GM12878 (cell line): ENCODE data around the gene ITPKB. TPM values are rescaled to one million over a fixed set of nuclear protein-coding genes. Genes with fewer than 3 reads are reported as not detected.

ENCODE experiments used
- DPF2 ChIP-seq: fragments of 450-650 bp; IDR thresholded peaks from 2 replicates; pipeline ENCODE4 v1.6.1; 2017; ENCODE audit warnings: mild to moderate bottlenecking
- FOXM1 ChIP-seq: IDR thresholded peaks from 2 replicates; pipeline ENCODE4 v1.6.1; 2012; ENCODE audit warnings: low read depth, mild to moderate bottlenecking, inconsistent platforms, low read length, moderate library complexity
- JUNB ChIP-seq: IDR thresholded peaks from 2 replicates; pipeline ENCODE4 v1.6.1; 2016; ENCODE audit warnings: antibody characterized with exemption, mild to moderate bottlenecking
- KLF5 ChIP-seq: fragments of 450-650 bp; IDR thresholded peaks from 2 replicates; pipeline ENCODE4 v1.6.1; 2014; ENCODE audit warnings: mild to moderate bottlenecking; ENCODE audit not compliant: partially characterized antibody
- MTA2 ChIP-seq: fragments of 450-650 bp; IDR thresholded peaks from 2 replicates; pipeline ENCODE4 v1.6.1; 2016; ENCODE audit warnings: low read depth, mild to moderate bottlenecking, moderate library complexity
- MXI1 ChIP-seq: fragments of 150-350 bp; IDR thresholded peaks from 2 replicates; pipeline ENCODE4 v1.6.1; 2011; ENCODE audit warnings: low read depth, mild to moderate bottlenecking, inconsistent platforms, low read length, improper control_type of control experiment
- MYB ChIP-seq: fragments of 150-350 bp; IDR thresholded peaks from 2 replicates; pipeline ENCODE4 v1.6.1; 2014; ENCODE audit warnings: mild to moderate bottlenecking, low read depth, low read length, borderline replicate concordance
- NBN ChIP-seq: fragments of 450-650 bp; IDR thresholded peaks from 2 replicates; pipeline ENCODE4 v1.6.1; 2016
- POLR2A ChIP-seq: IDR thresholded peaks from 2 replicates; pipeline ENCODE4 v1.6.1; 2011; ENCODE audit warnings: low read depth, mild to moderate bottlenecking, low read length
- POLR2AphosphoS2 ChIP-seq: IDR thresholded peaks from 2 replicates; pipeline ENCODE4 v1.6.1; 2011; ENCODE audit warnings: low read depth, mild to moderate bottlenecking, low read length, improper control_type of control experiment, moderate library complexity
- SIX5 ChIP-seq: IDR thresholded peaks from 2 replicates; pipeline ENCODE4 v1.6.1; 2011; ENCODE audit warnings: mild to moderate bottlenecking, low read depth, low read length, moderate library complexity; ENCODE audit not compliant: severe bottlenecking
- SMC3 ChIP-seq: IDR thresholded peaks from 2 replicates; pipeline ENCODE4 v1.6.1; 2011; ENCODE audit warnings: low read length, improper control_type of control experiment, borderline replicate concordance
- WRNIP1 ChIP-seq: IDR thresholded peaks from 2 replicates; pipeline ENCODE4 v1.6.1; 2011; ENCODE audit warnings: low read depth, low read length, improper control_type of control experiment, borderline replicate concordance
- YY1 ChIP-seq: IDR thresholded peaks from 2 replicates; pipeline ENCODE4 v1.6.1; 2011; ENCODE audit warnings: low read depth, mild to moderate bottlenecking, low read length
- ZNF217 ChIP-seq: fragments of 450-650 bp; IDR thresholded peaks from 2 replicates; pipeline ENCODE4 v1.6.1; 2017; ENCODE audit warnings: antibody characterized with exemption, mild to moderate bottlenecking
- polyA plus RNA-seq, 11 experiments: library from polyadenylated mRNA; depleted of rRNA in 4 of 11; unstranded in 6 of 11; stranded (reverse) in 5 of 11; fragments of >200 nt; fragmentation: Nextera tagmentation in 4 of 11; fragmentation: Illumina TruSeq in 1 of 11; extraction: Ambion mirVana in 4 of 11; extraction: Trizol in 1 of 11; gene quantifications; 1 replicate in 1 of 11; 2 replicates in 10 of 11; pipeline versions ENCODE4 v1.2.1 to v1.2.3, GENCODE V29; 2011 to 2016; ENCODE audit warnings: inconsistent platforms in 2 of 11, missing spikeins in 2 of 11, low read depth in 1 of 11
- total RNA-seq, 4 experiments: library from RNA; depleted of rRNA in 3 of 4; stranded (reverse); fragments of >200 nt in 3 of 4; fragmentation: Illumina TruSeq in 1 of 4; extraction: Trizol in 1 of 4; gene quantifications; 2 replicates each; pipeline versions ENCODE4 v1.2.1 to v1.2.3, GENCODE V29; 2013 to 2021
- TF ChIP-seq, protein P1 (sequence below): IDR thresholded peaks from 2 replicates; pipeline ENCODE4 v1.6.1; 2012; ENCODE audit warnings: improper control_type of control experiment, low read depth, low read length; ENCODE audit not compliant: insufficient replicate concordance
- TF ChIP-seq, protein P2 (sequence below): IDR thresholded peaks from 2 replicates; pipeline ENCODE4 v1.6.1; 2012; ENCODE audit warnings: mild to moderate bottlenecking, low read depth, low read length
- TF ChIP-seq, protein P3 (sequence below): IDR thresholded peaks from 2 replicates; pipeline ENCODE4 v1.6.1; 2011; ENCODE audit warnings: mild to moderate bottlenecking, low read depth, low read length, moderate library complexity; ENCODE audit not compliant: insufficient replicate concordance

The ITPKB gene
- total and polyA plus RNA-seq, 10 of the 15 experiments (the other 5 are each of a cell fraction or from before 2014, with no cell fraction given), result 1.3 to 38.7 (median 12.9) TPM

GRCh38 chr1:226712742-226713419, 26.2 kb downstream of the ITPKB start (continued):
- TF ChIP-seq, protein P1, sequence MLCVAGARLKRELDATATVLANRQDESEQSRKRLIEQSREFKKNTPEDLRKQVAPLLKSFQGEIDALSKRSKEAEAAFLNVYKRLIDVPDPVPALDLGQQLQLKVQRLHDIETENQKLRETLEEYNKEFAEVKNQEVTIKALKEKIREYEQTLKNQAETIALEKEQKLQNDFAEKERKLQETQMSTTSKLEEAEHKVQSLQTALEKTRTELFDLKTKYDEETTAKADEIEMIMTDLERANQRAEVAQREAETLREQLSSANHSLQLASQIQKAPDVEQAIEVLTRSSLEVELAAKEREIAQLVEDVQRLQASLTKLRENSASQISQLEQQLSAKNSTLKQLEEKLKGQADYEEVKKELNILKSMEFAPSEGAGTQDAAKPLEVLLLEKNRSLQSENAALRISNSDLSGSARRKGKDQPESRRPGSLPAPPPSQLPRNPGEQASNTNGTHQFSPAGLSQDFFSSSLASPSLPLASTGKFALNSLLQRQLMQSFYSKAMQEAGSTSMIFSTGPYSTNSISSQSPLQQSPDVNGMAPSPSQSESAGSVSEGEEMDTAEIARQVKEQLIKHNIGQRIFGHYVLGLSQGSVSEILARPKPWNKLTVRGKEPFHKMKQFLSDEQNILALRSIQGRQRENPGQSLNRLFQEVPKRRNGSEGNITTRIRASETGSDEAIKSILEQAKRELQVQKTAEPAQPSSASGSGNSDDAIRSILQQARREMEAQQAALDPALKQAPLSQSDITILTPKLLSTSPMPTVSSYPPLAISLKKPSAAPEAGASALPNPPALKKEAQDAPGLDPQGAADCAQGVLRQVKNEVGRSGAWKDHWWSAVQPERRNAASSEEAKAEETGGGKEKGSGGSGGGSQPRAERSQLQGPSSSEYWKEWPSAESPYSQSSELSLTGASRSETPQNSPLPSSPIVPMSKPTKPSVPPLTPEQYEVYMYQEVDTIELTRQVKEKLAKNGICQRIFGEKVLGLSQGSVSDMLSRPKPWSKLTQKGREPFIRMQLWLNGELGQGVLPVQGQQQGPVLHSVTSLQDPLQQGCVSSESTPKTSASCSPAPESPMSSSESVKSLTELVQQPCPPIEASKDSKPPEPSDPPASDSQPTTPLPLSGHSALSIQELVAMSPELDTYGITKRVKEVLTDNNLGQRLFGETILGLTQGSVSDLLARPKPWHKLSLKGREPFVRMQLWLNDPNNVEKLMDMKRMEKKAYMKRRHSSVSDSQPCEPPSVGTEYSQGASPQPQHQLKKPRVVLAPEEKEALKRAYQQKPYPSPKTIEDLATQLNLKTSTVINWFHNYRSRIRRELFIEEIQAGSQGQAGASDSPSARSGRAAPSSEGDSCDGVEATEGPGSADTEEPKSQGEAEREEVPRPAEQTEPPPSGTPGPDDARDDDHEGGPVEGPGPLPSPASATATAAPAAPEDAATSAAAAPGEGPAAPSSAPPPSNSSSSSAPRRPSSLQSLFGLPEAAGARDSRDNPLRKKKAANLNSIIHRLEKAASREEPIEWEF, result no peak
- TF ChIP-seq POLR2AphosphoS2 (no peak), JUNB (no peak), SIX5 (no peak), MTA2 (no peak), KLF5 (no peak), MYB (no peak), SMC3 (no peak), FOXM1 (no peak), WRNIP1 (no peak), MXI1 (no peak), DPF2 (no peak), POLR2A (peak; percentile 49), ZNF217 (no peak), YY1 (no peak), NBN (peak; percentile 40; the same call in 1 of the 2 replicates)
- TF ChIP-seq, protein P2, sequence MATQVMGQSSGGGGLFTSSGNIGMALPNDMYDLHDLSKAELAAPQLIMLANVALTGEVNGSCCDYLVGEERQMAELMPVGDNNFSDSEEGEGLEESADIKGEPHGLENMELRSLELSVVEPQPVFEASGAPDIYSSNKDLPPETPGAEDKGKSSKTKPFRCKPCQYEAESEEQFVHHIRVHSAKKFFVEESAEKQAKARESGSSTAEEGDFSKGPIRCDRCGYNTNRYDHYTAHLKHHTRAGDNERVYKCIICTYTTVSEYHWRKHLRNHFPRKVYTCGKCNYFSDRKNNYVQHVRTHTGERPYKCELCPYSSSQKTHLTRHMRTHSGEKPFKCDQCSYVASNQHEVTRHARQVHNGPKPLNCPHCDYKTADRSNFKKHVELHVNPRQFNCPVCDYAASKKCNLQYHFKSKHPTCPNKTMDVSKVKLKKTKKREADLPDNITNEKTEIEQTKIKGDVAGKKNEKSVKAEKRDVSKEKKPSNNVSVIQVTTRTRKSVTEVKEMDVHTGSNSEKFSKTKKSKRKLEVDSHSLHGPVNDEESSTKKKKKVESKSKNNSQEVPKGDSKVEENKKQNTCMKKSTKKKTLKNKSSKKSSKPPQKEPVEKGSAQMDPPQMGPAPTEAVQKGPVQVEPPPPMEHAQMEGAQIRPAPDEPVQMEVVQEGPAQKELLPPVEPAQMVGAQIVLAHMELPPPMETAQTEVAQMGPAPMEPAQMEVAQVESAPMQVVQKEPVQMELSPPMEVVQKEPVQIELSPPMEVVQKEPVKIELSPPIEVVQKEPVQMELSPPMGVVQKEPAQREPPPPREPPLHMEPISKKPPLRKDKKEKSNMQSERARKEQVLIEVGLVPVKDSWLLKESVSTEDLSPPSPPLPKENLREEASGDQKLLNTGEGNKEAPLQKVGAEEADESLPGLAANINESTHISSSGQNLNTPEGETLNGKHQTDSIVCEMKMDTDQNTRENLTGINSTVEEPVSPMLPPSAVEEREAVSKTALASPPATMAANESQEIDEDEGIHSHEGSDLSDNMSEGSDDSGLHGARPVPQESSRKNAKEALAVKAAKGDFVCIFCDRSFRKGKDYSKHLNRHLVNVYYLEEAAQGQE, result no peak
- TF ChIP-seq, protein P3, sequence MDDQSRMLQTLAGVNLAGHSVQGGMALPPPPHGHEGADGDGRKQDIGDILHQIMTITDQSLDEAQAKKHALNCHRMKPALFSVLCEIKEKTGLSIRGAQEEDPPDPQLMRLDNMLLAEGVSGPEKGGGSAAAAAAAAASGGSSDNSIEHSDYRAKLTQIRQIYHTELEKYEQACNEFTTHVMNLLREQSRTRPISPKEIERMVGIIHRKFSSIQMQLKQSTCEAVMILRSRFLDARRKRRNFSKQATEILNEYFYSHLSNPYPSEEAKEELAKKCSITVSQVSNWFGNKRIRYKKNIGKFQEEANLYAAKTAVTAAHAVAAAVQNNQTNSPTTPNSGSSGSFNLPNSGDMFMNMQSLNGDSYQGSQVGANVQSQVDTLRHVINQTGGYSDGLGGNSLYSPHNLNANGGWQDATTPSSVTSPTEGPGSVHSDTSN, result no peak
